Thyroid gland (tissue), 4 donors: Measurements from ENCODE around the gene WDR86. TPM values are rescaled to one million over a fixed set of nuclear protein-coding genes. Genes with fewer than 3 reads are reported as not detected.

Experiments
- DNase-seq, 2 donors: peaks; one replicate each; pipeline ENCODE4 v3.0.0-alpha.2; 2019
- H3K27ac ChIP-seq, 3 donors: fragments of 200-600 bp; sonication (generic); 1 replicate in 2 of 3; 2 replicates in 1 of 3; pipeline ENCODE4 v1.5.1; 2016 to 2019; ENCODE audit warnings: mild to moderate bottlenecking in 1 of 3, moderate library complexity in 1 of 3
- H3K27me3 ChIP-seq: fragments of 200-600 bp; sonication (generic); one replicate; pipeline ENCODE4 v1.5.1; 2019
- H3K36me3 ChIP-seq, 2 donors: fragments of 200-600 bp; sonication (generic); one replicate each; pipeline ENCODE4 v1.5.1; 2016 to 2019
- H3K4me1 ChIP-seq, 2 donors: fragments of 200-600 bp; sonication (generic); one replicate each; pipeline ENCODE4 v1.5.1; 2017 to 2019
- H3K4me3 ChIP-seq, 3 donors: fragments of 200-600 bp; sonication (generic); replicated peaks in 1 of 3; 1 replicate in 2 of 3; 2 replicates in 1 of 3; pipeline ENCODE4 v1.5.1; 2016; ENCODE audit warnings: mild to moderate bottlenecking in 1 of 3
- H3K9me3 ChIP-seq: fragments of 200-600 bp; sonication (generic); one replicate; pipeline ENCODE4 v1.5.1; 2017
- CTCF ChIP-seq, 6 experiments: fragments of 200-600 bp in 3 of 6; fragments of 450-650 bp in 3 of 6; sonication (generic) in 3 of 6; IDR thresholded peaks; one replicate each; pipeline ENCODE4 v1.5.1; 2016 to 2019; ENCODE audit warnings: antibody characterized with exemption in 6 of 6, mild to moderate bottlenecking in 2 of 6, inconsistent platforms in 1 of 6, moderate library complexity in 1 of 6
- POLR2A ChIP-seq, 2 donors: fragments of 450-650 bp; IDR thresholded peaks; one replicate each; pipeline ENCODE4 v1.6.1; 2017; ENCODE audit warnings: antibody characterized with exemption in 2 of 2, mild to moderate bottlenecking in 2 of 2, moderate library complexity in 1 of 2
- WGBS, 2 donors: methylation state at CpG; one replicate each; pipeline ENCODE4 v1.1.5; 2017; 5-methylcytosine and 5-hydroxymethylcytosine counted together
- intact Hi-C: fragments of 100-400 bp; cut with DNase I; formaldehyde crosslinking; loops from one replicate; pipeline ENCODE4 v1.15.1; 2023
- total RNA-seq, 4 donors: library from RNA; depleted of rRNA; stranded (reverse); fragments of >200 nt; gene quantifications; one replicate each; pipeline ENCODE4 v1.2.3, GENCODE V29; 2016

The WDR86 gene
- total RNA-seq, 4 donors from 2014 or later = 99.5 to 203 (median 142) TPM

DNA sequence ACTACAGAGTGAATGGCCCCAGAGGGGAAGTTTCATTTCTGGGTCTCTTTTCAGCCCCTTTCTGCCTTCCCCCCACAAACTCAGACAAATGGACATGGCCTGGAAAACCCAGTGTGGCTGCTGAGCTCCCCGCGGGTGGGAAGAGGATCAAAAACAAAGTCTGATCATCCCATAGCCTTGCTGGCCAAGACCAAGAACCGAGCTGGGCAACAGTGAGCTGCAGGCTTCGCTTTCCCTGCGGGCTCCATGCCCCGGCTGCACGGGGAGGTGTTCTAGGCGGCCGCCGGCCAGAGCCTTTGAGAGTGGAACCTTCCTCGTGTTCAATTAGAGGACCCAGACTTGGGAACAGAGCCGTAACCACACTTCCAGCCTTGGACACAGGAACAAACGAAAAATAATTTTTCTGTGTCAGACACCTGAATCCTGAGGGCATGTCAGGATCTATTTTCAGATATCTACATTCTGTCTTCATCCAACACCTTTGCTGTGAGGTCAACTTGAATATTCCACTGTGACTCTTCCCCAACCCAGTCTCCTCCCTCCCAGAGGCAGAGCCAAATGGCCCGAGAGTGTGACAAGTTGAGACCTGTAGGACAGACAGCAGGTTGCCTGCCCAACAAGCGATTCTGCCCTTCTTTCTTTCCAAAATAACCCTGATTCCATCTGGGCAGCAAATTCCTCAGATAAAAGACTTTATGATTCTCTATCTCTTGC lies 26.0 kb downstream of the WDR86 start:
- Histone ChIP-seq H3K27me3 (no peaks in the 10 kb centered on the region), H3K36me3 (peaks cover 0 to 3% of the 10 kb centered on the region in 2 donors), H3K4me1 (peaks cover 17 to 29% of the 10 kb centered on the region in 2 donors), H3K27ac (no peak overlapping the region), H3K9me3 (no peaks in the 10 kb centered on the region), H3K4me3 (no peak overlapping the region)
- TF ChIP-seq POLR2A (IDR thresholded peaks at IDR 0.05) (no peak), CTCF (IDR thresholded peaks at IDR 0.05) (no peak)
- 87 to 97% methylated on average over 14 to 15 of the region's 15 CpGs for WGBS, 2 donors
- DNase-seq = no peak
- intact Hi-C loops = loop anchor here (10.0 kb wide), 1 partner anchor 381 kb away; no protein-coding TSS in a partner anchor

DNA sequence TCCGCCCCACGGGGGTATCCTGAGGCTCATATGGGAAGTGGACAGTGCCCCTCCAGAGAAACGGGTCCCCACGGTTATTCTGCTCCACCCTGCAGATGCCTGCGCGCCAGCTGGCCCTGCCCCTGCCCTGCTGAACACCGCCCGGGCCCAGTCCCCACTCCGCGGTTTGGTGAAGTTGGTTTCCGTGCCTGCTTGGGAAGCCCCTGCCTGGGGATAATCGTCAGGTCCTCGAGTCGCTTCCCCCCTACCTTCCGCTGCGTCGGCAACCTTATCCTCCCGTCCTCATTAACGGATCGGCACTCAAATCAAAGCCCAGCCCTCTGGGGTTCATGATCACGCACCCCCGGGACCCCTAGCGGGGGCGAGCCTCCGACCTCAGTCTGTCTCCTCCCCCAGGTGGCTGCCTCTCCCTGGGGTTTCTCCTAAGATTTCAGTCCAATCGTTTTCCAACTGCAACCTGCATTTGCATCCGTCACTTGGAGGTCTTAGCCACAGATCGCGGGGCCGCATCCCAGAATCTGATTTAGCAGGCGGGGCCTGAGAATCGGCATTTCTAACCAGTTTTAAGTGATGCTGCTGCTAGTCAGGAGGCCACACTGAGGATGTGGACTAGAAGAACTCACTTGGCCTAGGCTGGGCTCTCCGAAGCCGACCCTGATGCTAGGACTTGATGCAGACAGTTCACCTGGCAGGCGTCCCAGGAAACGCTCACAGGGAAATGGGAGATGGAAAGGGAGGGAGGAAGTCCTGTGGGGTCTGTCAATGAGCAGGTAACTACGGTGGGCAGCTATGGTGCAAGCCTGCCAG lies 27.6 kb downstream of the WDR86 start:
- 64 to 70% methylated on average over 23 to 37 of the region's 37 CpGs for WGBS, 2 donors
- peaks cover 10 to 11% of the 10 kb centered on the region in 2 donors for H3K36me3 ChIP-seq
- H3K27me3 ChIP-seq = no peaks in the 10 kb centered on the region
- no peak overlapping the region for H3K4me3 ChIP-seq
- intact Hi-C loops = loop anchor here (10.0 kb wide), 1 partner anchor 383 kb away; no protein-coding TSS in a partner anchor
- DNase-seq = no peak
- peaks cover 14 to 25% of the 10 kb centered on the region in 2 donors for H3K4me1 ChIP-seq
- H3K9me3 ChIP-seq = no peaks in the 10 kb centered on the region
- no peak for TF ChIP-seq POLR2A (IDR thresholded peaks at IDR 0.05)
- TF ChIP-seq CTCF (IDR thresholded peaks at IDR 0.05) = no peak
- H3K27ac ChIP-seq = no peak overlapping the region

DNA sequence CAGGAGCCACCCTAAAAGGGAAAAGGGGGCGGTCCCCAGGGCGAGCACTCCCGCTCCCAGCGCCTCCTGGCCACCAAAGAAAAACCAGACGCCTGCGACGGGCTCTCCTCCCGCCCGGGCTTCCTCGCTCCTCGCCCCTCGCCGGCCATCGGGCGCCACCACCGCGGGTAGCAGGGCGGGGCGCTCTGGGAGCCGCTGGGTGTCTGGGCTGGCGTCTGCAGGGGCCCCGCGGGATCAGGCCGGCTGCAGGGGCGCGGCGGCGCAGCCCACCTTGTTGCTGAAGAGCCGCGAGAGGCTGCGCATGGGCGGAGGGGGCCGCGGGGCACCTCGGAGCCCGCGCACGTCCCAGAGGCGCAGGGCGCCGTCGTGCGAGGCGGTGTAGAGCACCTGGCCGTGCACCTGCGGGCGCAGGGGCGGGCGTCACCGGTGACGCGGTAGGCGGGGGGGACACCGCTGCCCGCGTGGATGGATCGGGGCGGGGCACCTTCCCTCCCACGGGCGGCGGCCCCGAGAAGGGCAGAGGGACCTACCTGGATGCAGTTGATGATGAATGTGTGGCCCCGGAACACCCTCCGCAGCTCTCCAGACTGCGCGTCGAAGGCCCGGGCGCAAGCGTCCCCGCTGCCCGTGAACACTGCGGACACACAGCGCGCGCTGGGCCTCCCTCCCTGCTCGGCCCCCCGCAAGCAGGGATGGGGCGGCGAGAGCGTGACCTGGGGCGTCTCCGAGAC lies 28.3 kb downstream of the WDR86 start:
- intact Hi-C loops = loop anchor here (10.0 kb wide), 1 partner anchor 383 kb away; no protein-coding TSS in a partner anchor
- Histone ChIP-seq H3K9me3 (no peaks in the 10 kb centered on the region), H3K4me3 (no peak overlapping the region), H3K27ac (no peak overlapping the region), H3K4me1 (peaks cover 7 to 18% of the 10 kb centered on the region in 2 donors), H3K36me3 (peaks cover 18% of the 10 kb centered on the region in 2 donors), H3K27me3 (no peaks in the 10 kb centered on the region)
- WGBS, 2 donors = 61% methylated on average over 3 to 28 of the region's 83 CpGs
- TF ChIP-seq CTCF (IDR thresholded peaks at IDR 0.05) (no peak), POLR2A (IDR thresholded peaks at IDR 0.05) (no peak)
- no peak for DNase-seq

- TF ChIP-seq POLR2A (IDR thresholded peaks at IDR 0.05) = no peak
- no peak for TF ChIP-seq CTCF (IDR thresholded peaks at IDR 0.05)
- H3K27me3 ChIP-seq = no peaks in the 10 kb centered on the region
- no peak for DNase-seq
- no peak overlapping the region for H3K27ac ChIP-seq
- intact Hi-C loops = loop anchor here (10.0 kb wide), 1 partner anchor 384 kb away; no protein-coding TSS in a partner anchor
- H3K4me3 ChIP-seq = no peak overlapping the region
- no peaks in the 10 kb centered on the region for H3K9me3 ChIP-seq
- H3K36me3 ChIP-seq = peaks cover 23% of the 10 kb centered on the region in 2 donors
- peaks cover 2 to 13% of the 10 kb centered on the region in 2 donors for H3K4me1 ChIP-seq
- 50 to 74% methylated on average over 3 to 7 of the region's 7 CpGs for WGBS, 2 donors
These were observed 28.8 kb downstream of the WDR86 start for GRCh38 chr7:151381098-151381347.
